Esophagus muscularis mucosa (tissue), 4 donors: ENCODE data around the gene FMR1NB.

ENCODE experiments used
- EP300 ChIP-seq: sonication (generic); formaldehyde crosslinking; IDR thresholded peaks from one replicate; pipeline ENCODE4 v1.6.1; 2017; ENCODE audit warnings: antibody characterized with exemption
- POLR2A ChIP-seq: fragments of 450-650 bp; IDR thresholded peaks from one replicate; pipeline ENCODE4 v1.6.1; 2017; ENCODE audit warnings: antibody characterized with exemption, moderate library complexity, mild to moderate bottlenecking, low read depth
- POLR2AphosphoS5 ChIP-seq, 2 donors: sonication (generic); formaldehyde crosslinking; IDR thresholded peaks; one replicate each; pipeline ENCODE4 v1.6.1; 2017; ENCODE audit warnings: antibody characterized with exemption in 2 of 2
- TF ChIP-seq, protein P1 (sequence below), 3 experiments: fragments of 200-600 bp in 2 of 3; fragments of 450-650 bp in 1 of 3; sonication (generic) in 2 of 3; IDR thresholded peaks; one replicate each; pipeline ENCODE4 v1.5.1; 2017 to 2019; ENCODE audit warnings: antibody characterized with exemption in 3 of 3, mild to moderate bottlenecking in 2 of 3, moderate library complexity in 1 of 3

DNA sequence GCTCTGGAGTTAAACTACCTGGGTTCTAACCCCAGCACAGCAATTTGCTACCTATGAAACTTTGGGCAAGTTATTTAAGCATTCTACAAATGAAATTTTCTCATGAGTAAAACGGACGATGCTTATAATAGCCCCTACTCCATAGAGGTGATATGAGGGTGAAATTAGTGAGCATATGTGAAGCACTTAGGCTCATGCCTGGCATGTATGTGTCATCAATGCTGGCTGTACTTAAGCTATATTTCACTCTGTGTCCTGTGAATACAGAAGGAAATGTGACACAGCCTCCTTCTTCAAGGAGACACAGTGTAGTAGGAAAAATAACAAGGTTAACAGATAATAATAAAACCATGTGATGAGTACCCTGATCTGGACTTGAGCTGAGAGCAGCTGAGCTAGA lies 20.4 kb upstream of the FMR1NB start:
- TF ChIP-seq, protein P1, sequence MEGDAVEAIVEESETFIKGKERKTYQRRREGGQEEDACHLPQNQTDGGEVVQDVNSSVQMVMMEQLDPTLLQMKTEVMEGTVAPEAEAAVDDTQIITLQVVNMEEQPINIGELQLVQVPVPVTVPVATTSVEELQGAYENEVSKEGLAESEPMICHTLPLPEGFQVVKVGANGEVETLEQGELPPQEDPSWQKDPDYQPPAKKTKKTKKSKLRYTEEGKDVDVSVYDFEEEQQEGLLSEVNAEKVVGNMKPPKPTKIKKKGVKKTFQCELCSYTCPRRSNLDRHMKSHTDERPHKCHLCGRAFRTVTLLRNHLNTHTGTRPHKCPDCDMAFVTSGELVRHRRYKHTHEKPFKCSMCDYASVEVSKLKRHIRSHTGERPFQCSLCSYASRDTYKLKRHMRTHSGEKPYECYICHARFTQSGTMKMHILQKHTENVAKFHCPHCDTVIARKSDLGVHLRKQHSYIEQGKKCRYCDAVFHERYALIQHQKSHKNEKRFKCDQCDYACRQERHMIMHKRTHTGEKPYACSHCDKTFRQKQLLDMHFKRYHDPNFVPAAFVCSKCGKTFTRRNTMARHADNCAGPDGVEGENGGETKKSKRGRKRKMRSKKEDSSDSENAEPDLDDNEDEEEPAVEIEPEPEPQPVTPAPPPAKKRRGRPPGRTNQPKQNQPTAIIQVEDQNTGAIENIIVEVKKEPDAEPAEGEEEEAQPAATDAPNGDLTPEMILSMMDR (IDR thresholded peaks at IDR 0.05): no peak
- TF ChIP-seq POLR2A (no peak), POLR2AphosphoS5 (IDR thresholded peaks at IDR 0.05) (no peak), EP300 (no peak)
